Activated CD4-positive, alpha-beta memory T cell treated with anti-CD3 and anti-CD28 coated beads, Interleukin-2, amount 10 ng/mL, durations not matched to agents 7 days and 5 days (primary cell): ENCODE measurements around the gene AGAP1. TPM values are rescaled to one million over a fixed set of nuclear protein-coding genes. Genes with fewer than 3 reads are reported as not detected.

Experiments
- CTCF ChIA-PET: fragments of 350-600 bp; sonication (Branson Sonifier 250); formaldehyde crosslinking; loops from one replicate; lab custom pipeline; 2021; ENCODE audit warnings: antibody characterized with exemption, inconsistent platforms; lab: Charles Lee
- POLR2A ChIA-PET: fragments of 350-600 bp; sonication (Branson Sonifier 250); formaldehyde crosslinking; loops from one replicate; lab custom pipeline; 2021; ENCODE audit warnings: antibody characterized with exemption; lab: Charles Lee
- DNase-seq: peaks from one replicate; pipeline ENCODE4 v3.0.0-alpha.2; 2020
- H3K27ac Mint-ChIP-seq: one replicate; pipeline ENCODE4 v1.8.0; 2021; ENCODE audit warnings: mild to moderate bottlenecking, mixed read lengths
- H3K27me3 Mint-ChIP-seq: one replicate; pipeline ENCODE4 v1.8.0; 2021; ENCODE audit warnings: mixed read lengths
- H3K36me3 Mint-ChIP-seq: one replicate; pipeline ENCODE4 v1.8.0; 2021; ENCODE audit warnings: low read depth, mixed read lengths
- H3K4me1 Mint-ChIP-seq: one replicate; pipeline ENCODE4 v1.8.0; 2021; ENCODE audit warnings: mixed read lengths
- H3K4me3 Mint-ChIP-seq: one replicate; pipeline ENCODE4 v1.8.0; 2021; ENCODE audit warnings: mild to moderate bottlenecking, mixed read lengths
- H3K9me3 Mint-ChIP-seq: one replicate; pipeline ENCODE4 v1.8.0; 2021; ENCODE audit warnings: mixed read lengths
- total RNA-seq, 2 experiments: library from RNA; stranded (reverse); gene quantifications; one replicate each; pipeline ENCODE4 v1.2.3, GENCODE V29; 2021

AGAP1 gene
- total RNA-seq, 2 experiments from 2014 or later = 1.1 to 1.2 TPM

DNA sequence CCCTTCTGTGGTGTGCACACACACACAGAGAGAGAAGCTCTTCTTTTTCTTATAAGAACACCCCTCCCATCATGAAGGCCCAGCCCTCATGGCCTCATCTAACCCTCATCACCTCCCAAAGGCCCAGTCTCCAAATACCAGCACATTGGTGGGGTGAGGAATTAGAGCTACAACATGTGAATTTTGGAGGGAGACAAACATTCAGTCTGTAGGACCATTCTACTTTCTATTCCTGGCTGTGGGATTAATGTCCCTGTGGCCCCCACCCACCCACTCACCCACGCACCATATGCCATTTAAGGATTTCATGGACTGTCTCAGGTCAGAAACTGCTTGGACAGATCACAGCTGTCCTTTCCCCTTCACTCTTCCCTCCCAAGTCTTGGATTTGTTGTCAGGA lies 484.2 kb downstream of the AGAP1 start:
- ChIA-PET POLR2A (no interaction called here), CTCF (no interaction called here)
- H3K9me3 Mint-ChIP-seq = no peaks in the 10 kb centered on the region
- no peak overlapping the region for H3K4me3 Mint-ChIP-seq
- no peak for DNase-seq
- no peaks in the 10 kb centered on the region for H3K36me3 Mint-ChIP-seq
- no peak overlapping the region for H3K27ac Mint-ChIP-seq
- peaks cover 5% of the 10 kb centered on the region for H3K27me3 Mint-ChIP-seq
- no peaks in the 10 kb centered on the region for H3K4me1 Mint-ChIP-seq

DNA sequence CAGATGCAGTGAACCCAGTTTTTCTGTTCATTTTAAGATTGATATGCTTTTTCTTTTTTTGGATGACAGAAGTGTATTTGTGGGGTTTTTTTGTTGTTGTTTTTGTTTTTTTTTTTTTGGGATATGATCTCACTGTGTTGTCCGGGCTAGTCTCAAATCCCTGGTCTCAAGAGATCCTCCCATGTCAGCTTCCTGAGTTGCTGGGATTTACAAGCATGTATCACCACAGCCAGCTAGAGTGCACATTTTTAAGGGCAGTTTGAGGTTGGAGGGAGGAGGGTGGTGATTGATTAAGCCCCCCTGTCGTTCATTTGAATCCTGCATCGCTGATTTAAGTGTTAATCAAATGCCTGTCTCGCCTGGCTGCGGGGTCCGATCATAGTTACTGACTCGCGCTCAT lies 485.2 kb downstream of the AGAP1 start:
- ChIA-PET CTCF (no interaction called here), POLR2A (no interaction called here)
- no peak overlapping the region for H3K4me3 Mint-ChIP-seq
- no peak overlapping the region for H3K27ac Mint-ChIP-seq
- DNase-seq = no peak
- no peaks in the 10 kb centered on the region for H3K36me3 Mint-ChIP-seq
- no peaks in the 10 kb centered on the region for H3K4me1 Mint-ChIP-seq
- H3K27me3 Mint-ChIP-seq = peaks cover 5% of the 10 kb centered on the region
- no peaks in the 10 kb centered on the region for H3K9me3 Mint-ChIP-seq

DNA sequence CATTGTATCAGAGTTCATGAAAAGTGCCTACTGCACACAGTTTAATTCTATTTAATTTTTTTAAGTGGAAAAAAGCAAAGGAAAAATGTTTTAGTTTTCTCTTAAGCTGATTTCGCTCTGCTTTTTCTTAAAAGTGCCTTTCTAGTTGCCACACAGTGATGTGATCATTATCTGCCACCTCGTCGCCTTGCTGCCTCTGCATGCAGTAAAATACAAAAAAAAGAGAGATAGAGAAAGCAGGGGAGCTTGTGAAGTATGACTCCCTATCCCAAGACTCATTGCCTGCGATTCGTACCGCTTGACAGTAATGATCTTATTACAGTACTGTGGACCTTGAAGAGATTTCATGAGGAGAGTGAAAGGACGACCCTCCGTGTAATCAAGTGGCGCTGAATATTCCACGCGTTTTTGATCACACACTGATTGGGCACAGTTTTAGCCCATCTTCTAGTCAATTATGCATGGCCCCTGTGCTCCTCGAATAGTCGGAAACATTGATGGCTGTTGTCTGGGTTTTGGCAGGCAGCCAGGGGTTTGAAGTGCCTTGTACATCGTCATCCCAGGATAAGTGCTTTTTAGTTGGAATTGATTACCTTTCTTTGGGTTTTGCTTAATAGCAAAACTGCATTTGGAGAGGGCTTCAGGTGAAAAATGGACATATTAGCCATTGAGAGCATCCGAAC lies 486.1 kb downstream of the AGAP1 start:
- no peak for DNase-seq
- Mint-ChIP-seq H3K27ac (no peak overlapping the region), H3K4me3 (no peak overlapping the region), H3K36me3 (no peaks in the 10 kb centered on the region), H3K27me3 (peaks cover 5% of the 10 kb centered on the region), H3K9me3 (no peaks in the 10 kb centered on the region), H3K4me1 (no peaks in the 10 kb centered on the region)
- CTCF ChIA-PET = no interaction called here
- POLR2A ChIA-PET = no interaction called here

DNA sequence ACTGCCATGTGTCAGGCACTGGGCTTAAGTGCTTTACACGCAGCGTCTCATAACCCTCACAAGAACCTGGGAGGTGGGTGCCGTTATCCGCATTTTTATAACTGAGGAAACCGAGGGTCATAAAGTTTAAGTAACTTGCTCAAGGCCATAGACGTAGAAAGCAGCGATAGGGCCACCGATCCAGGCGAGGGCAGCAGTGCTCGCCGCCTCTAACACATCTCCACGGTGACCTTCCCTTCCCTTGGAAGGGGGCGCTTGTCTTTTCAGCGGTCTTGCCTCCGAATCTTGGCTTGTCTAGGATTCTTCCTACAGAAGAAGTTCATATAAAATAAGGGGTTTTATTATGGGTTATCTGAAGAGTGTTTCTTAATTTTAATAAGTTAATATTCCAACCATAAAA lies 487.8 kb downstream of the AGAP1 start:
- H3K4me1 Mint-ChIP-seq = no peaks in the 10 kb centered on the region
- peaks cover 5% of the 10 kb centered on the region for H3K27me3 Mint-ChIP-seq
- DNase-seq = no peak
- no peaks in the 10 kb centered on the region for H3K36me3 Mint-ChIP-seq
- H3K9me3 Mint-ChIP-seq = no peaks in the 10 kb centered on the region
- ChIA-PET POLR2A (no interaction called here), CTCF (interaction anchor here (0.7 kb wide), 1 partner anchor 148 kb away, joined by 3 read pairs; no protein-coding TSS in a partner anchor)
- H3K27ac Mint-ChIP-seq = no peak overlapping the region
- H3K4me3 Mint-ChIP-seq = no peak overlapping the region

DNA sequence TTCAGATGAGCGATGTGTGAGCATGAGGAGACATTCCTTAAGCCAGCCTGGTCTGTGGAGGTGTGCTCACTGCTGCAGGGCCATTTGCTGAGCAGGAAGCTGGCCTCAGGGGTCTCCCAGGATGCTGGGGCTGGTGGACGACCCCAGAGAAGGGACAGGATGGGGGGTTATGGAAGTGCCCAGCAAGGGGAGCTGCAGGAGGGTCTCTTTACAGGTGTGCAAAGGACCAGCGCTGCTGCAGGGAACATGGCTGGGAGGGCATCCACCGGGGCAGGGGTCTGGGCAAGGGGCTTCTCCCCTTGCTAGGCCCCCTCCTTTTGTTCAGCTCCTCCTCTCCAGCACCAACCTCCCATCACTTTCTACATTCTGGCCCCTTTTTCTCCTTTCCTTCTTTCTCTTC lies 489.2 kb downstream of the AGAP1 start:
- H3K27ac Mint-ChIP-seq = no peak overlapping the region
- H3K4me1 Mint-ChIP-seq = no peaks in the 10 kb centered on the region
- peaks cover 5% of the 10 kb centered on the region for H3K27me3 Mint-ChIP-seq
- ChIA-PET CTCF (no interaction called here), POLR2A (no interaction called here)
- no peaks in the 10 kb centered on the region for H3K9me3 Mint-ChIP-seq
- no peaks in the 10 kb centered on the region for H3K36me3 Mint-ChIP-seq
- DNase-seq = no peak
- H3K4me3 Mint-ChIP-seq = no peak overlapping the region

DNA sequence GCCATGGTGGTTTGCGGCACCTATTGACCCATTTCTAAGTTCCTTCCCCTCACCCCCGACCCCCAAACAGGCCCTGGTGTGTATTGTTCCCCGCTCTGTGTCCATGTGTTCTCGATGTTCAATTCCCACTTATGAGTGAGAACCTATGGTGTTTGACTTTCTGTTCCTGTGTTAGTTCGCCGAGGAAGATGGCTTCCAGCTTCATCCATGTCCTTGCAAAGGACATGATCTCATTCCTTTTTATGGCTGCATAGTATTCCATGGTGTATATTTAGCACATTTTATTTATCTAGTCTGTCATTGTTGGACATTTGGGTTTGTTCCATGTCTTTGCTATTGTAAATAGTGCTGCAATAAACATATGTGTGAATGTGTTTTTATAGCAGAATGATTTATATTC lies 490.7 kb downstream of the AGAP1 start:
- POLR2A ChIA-PET = no interaction called here
- CTCF ChIA-PET = no interaction called here
- Mint-ChIP-seq H3K9me3 (no peaks in the 10 kb centered on the region), H3K4me1 (no peaks in the 10 kb centered on the region), H3K4me3 (no peak overlapping the region), H3K36me3 (no peaks in the 10 kb centered on the region), H3K27ac (no peak overlapping the region), H3K27me3 (peaks cover 3% of the 10 kb centered on the region)
- DNase-seq = no peak

DNA sequence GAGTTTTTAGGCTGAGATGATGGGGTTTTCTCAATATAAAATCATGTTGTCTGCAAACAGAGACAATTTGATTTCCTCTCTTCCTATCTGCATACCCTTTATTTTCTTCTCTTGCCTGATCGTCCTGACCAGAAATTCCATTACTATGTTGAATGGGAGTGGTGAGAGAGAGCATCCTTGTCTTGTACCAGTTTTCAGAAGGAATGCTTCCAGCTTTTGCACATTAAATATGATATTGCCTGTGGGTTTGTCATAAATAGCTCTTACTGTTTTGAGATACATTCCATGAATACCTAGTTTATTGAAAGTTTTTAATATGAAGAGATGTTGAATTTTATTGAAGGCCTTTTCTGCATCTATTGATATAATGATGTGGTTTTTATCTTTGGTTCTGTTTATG lies 492.5 kb downstream of the AGAP1 start:
- Mint-ChIP-seq H3K4me1 (no peaks in the 10 kb centered on the region), H3K27ac (no peak overlapping the region), H3K27me3 (no peaks in the 10 kb centered on the region), H3K36me3 (no peaks in the 10 kb centered on the region), H3K9me3 (no peaks in the 10 kb centered on the region), H3K4me3 (no peak overlapping the region)
- CTCF ChIA-PET = no interaction called here
- POLR2A ChIA-PET = no interaction called here
- DNase-seq = no peak

DNA sequence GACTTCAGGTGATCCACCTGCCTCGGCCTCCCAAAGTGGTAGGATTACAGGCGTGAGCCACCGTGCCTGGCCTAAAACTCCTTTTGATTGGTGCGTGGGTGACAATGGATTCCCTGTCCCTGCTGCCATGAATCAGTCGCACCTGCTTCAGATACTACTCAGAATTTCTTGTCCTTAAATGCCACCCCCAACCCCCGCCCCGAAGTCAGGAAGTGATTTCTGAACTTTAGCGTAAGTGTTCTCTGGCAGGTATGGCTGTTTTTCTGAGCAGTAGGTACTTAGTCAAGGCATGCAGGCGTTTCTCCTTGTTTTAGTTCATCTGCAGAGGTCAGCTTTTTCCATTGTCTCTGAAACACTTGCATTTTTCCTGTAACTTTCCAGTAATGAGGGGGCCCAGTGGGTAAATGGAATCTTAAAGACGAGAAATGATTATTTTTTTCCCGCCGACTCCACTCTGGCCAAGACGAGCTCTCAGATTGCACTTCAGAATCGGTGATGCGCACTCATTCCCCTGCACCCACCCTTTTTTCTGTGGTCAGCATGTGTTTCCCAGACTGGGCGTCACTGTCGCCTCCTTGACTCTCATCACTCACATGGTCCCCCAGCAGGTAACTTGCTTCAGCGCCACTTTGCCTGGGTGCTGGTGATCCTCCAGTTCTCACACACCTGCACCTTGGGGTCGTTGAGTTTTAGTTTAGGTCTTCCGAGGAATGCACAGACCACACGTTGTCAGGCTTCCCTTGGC lies 494.6 kb downstream of the AGAP1 start:
- POLR2A ChIA-PET = no interaction called here
- Mint-ChIP-seq H3K4me1 (no peaks in the 10 kb centered on the region), H3K9me3 (no peaks in the 10 kb centered on the region), H3K4me3 (no peak overlapping the region), H3K27me3 (no peaks in the 10 kb centered on the region), H3K36me3 (no peaks in the 10 kb centered on the region), H3K27ac (no peak overlapping the region)
- CTCF ChIA-PET = no interaction called here
- no peak for DNase-seq

DNA sequence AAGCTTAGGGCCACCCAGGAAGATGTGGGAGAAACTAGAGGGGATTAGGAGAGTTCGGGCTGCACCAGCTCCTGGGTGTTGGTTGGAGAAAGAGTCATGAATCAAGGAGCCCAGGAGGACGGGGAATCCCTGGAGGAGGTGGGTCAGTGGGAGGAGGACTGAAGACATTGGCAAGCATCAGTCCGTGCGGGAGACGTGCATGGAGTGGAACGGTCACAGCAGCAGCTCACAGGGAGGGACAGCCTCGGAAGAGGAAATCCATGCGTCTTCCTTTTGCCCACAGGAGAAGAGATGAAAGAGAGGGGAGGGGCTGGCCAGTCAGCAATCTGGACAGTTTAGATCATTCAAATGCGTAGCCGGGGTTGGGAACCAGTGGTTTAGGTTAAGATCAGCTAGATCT lies 495.7 kb downstream of the AGAP1 start:
- H3K9me3 Mint-ChIP-seq = no peaks in the 10 kb centered on the region
- ChIA-PET POLR2A (interaction anchor here (0.6 kb wide), 1 partner anchor 113 kb away, joined by 5 read pairs; no protein-coding TSS in a partner anchor), CTCF (no interaction called here)
- H3K4me3 Mint-ChIP-seq = no peak overlapping the region
- H3K27ac Mint-ChIP-seq = no peak overlapping the region
- no peaks in the 10 kb centered on the region for H3K36me3 Mint-ChIP-seq
- H3K4me1 Mint-ChIP-seq = no peaks in the 10 kb centered on the region
- H3K27me3 Mint-ChIP-seq = no peaks in the 10 kb centered on the region
- no peak for DNase-seq

DNA sequence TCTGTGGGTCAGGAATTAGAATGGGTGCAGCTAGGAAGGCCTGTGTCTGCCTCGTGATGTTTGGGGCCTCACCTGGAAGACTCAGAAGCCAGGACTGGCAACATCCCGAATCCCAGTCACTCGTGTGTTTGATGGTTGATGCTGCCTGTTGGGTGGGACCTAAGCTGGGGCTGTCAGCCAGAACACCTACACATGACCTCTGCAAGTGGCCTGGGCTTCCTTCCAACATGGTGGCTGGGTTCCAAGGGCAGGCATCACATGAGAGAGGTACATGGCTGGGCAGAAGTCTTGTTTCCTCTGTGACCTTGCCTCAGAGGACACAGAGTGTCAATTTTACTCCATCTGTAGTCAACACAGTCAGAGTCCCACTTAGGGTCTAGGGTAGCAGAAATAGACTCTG lies 496.5 kb downstream of the AGAP1 start:
- CTCF ChIA-PET = no interaction called here
- no peak for DNase-seq
- H3K4me3 Mint-ChIP-seq = no peak overlapping the region

DNA sequence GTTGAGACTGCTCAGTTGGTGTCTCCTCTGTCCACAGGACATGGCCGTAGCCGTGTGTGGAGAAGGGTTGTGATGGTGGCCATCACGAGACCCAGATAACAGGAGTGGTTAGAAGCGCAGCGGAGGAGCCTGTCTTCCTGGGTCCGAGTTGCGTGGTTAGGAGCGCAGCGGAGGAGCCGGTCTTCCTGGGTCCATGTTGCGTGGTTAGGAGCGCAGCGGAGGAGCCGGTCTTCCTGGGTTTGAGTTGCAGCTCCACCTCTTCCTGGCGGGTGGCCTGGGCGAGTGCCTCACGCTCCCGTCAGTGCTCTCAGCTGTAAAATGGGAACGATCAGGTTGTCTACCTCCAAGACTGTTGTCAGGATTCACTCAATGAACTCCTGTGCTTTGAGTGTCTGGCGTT lies 498.2 kb downstream of the AGAP1 start:
- no peak for DNase-seq
- Mint-ChIP-seq H3K4me1 (no peaks in the 10 kb centered on the region), H3K36me3 (no peaks in the 10 kb centered on the region), H3K27me3 (no peaks in the 10 kb centered on the region), H3K4me3 (no peak overlapping the region), H3K9me3 (no peaks in the 10 kb centered on the region), H3K27ac (no peak overlapping the region)
- CTCF ChIA-PET = no interaction called here
- POLR2A ChIA-PET = no interaction called here

More for the DNA sequence above, 496.5 kb downstream of the AGAP1 start:
- H3K36me3 Mint-ChIP-seq = no peaks in the 10 kb centered on the region
- no peaks in the 10 kb centered on the region for H3K27me3 Mint-ChIP-seq
- POLR2A ChIA-PET = no interaction called here
- H3K9me3 Mint-ChIP-seq = no peaks in the 10 kb centered on the region
- no peaks in the 10 kb centered on the region for H3K4me1 Mint-ChIP-seq
- H3K27ac Mint-ChIP-seq = no peak overlapping the region

DNA sequence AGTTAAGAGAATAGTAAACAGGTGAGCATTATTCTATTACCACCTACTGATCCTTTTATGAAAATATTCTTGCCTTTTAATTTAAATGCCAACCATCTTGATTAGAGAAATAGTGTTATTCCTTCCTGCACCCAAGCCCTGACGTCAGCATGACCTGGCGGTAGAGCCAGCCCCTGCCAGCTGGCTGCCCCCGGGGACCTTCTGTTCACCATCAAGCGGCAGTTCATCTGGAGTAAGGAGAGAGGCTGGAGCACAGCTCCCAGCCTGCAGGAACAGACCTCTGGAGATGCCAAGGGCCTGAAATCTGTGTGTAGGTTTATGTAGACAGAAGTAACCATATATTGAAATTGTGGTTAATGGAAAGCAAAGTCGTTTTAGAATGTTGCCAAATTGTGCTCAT lies 502.6 kb downstream of the AGAP1 start:
- no peak for DNase-seq
- H3K4me1 Mint-ChIP-seq = no peaks in the 10 kb centered on the region
- CTCF ChIA-PET = no interaction called here
- H3K4me3 Mint-ChIP-seq = no peak overlapping the region
- POLR2A ChIA-PET = no interaction called here
- no peaks in the 10 kb centered on the region for H3K9me3 Mint-ChIP-seq
- no peak overlapping the region for H3K27ac Mint-ChIP-seq
- no peaks in the 10 kb centered on the region for H3K36me3 Mint-ChIP-seq
- no peaks in the 10 kb centered on the region for H3K27me3 Mint-ChIP-seq

DNA sequence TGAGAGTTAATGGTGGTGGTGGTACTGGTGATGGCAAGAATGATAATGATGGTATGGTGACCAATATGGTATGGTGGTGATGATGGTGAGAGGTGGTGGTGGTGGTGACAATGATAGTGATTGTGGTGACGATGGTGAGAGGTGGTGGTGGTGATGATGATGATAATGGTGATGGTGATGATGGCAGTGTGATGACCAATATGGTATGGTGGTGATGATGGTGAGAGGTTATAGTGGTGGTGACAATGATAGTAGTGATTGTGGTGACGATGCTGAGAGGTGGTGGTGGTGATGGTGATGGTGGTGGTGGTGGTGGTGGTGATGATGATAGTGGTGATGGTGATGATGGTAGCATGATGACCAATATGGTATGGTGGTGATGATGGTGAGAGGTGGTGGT lies 505.2 kb downstream of the AGAP1 start:
- Mint-ChIP-seq H3K4me1 (no peaks in the 10 kb centered on the region), H3K9me3 (no peaks in the 10 kb centered on the region), H3K27ac (no peak overlapping the region), H3K36me3 (no peaks in the 10 kb centered on the region), H3K27me3 (no peaks in the 10 kb centered on the region), H3K4me3 (no peak overlapping the region)
- DNase-seq = no peak
- POLR2A ChIA-PET = no interaction called here
- CTCF ChIA-PET = no interaction called here
